GM18873 (cell line): ENCODE results near the gene IL3RA.
"Not testable (repeated sequence)": the region's sequence is repeated elsewhere in the genome, so short reads cannot be mapped to it uniquely, and the experiment has no call there.

Source experiments
- ATAC-seq: cut with Tn5 transposase; IDR thresholded peaks from one replicate; pipeline ENCODE4 v1.9.1; 2021; ENCODE audit warnings: mild to moderate bottlenecking, moderate library complexity, moderate number of reproducible peaks; ENCODE audit not compliant: unreplicated experiment, low FRiP score

The IL3RA gene

GRCh38 chrX:1327651-1328304 lies 8.8 kb upstream of the IL3RA start:
- ATAC-seq: no peak

DNA sequence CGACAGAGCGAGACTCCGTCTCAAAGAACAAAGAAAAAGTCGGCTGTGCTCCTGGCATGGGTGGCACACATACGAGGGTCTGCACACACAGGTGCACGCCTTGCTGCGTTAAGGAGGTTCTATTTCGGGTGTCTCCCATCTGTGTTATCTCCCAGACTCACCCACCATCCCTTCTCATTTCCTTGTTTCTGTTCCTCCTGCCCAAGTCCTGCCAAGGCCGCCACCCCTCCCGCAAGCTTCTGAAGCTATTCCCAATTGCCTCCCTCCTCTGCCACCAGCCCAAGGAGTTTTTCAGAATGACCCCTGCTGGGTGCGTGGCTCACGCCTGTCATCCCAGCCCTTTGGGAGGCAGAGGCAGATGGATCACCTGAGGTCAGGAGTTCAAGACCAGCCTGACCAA lies 6.0 kb upstream of the IL3RA start:
- no peak for ATAC-seq

GRCh38 chrX:1332433-1332832 lies 4.2 kb upstream of the IL3RA start:
- ATAC-seq: not testable (repeated sequence)

GRCh38 chrX:1334854-1335253 lies 1.7 kb upstream of the IL3RA start:
- no peak for ATAC-seq

GRCh38 chrX:1336948-1337779 lies 579 bp downstream of the IL3RA start:
- ATAC-seq: no peak

- no peak for ATAC-seq
Observed at GRCh38 chrX:1341545-1342184, 5.1 kb downstream of the IL3RA start.

- ATAC-seq: not testable (repeated sequence)
Observed at GRCh38 chrX:1349606-1350005, 13.0 kb downstream of the IL3RA start.

DNA sequence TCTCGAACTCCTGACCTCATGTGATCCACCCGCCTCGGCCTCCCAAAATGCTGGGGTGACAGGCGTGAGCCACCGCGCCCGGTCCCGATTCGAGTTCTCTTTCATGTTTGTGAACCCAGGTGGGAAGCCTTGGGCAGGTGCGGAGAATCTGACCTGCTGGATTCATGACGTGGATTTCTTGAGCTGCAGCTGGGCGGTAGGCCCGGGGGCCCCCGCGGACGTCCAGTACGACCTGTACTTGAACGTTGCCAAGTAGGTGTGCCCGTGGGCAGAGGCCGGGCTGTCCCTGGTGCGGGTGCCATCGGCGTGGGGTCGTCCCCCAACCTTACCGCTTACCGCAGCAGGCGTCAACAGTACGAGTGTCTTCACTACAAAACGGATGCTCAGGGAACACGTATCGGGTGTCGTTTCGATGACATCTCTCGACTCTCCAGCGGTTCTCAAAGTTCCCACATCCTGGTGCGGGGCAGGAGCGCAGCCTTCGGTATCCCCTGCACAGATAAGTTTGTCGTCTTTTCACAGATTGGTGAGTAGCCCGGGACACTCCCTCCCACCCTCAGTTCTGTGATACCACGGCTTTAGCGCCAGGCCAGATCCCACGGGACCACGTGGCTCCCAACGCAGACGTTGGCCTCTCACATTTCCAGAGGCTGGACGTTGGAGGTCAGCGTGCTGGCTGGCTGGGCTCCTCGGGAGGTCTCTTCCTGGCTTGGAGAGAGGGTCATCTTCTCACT lies 15.6 kb downstream of the IL3RA start:
- no peak for ATAC-seq

GRCh38 chrX:1354036-1355019 lies 17.7 kb downstream of the IL3RA start:
- no peak for ATAC-seq

DNA sequence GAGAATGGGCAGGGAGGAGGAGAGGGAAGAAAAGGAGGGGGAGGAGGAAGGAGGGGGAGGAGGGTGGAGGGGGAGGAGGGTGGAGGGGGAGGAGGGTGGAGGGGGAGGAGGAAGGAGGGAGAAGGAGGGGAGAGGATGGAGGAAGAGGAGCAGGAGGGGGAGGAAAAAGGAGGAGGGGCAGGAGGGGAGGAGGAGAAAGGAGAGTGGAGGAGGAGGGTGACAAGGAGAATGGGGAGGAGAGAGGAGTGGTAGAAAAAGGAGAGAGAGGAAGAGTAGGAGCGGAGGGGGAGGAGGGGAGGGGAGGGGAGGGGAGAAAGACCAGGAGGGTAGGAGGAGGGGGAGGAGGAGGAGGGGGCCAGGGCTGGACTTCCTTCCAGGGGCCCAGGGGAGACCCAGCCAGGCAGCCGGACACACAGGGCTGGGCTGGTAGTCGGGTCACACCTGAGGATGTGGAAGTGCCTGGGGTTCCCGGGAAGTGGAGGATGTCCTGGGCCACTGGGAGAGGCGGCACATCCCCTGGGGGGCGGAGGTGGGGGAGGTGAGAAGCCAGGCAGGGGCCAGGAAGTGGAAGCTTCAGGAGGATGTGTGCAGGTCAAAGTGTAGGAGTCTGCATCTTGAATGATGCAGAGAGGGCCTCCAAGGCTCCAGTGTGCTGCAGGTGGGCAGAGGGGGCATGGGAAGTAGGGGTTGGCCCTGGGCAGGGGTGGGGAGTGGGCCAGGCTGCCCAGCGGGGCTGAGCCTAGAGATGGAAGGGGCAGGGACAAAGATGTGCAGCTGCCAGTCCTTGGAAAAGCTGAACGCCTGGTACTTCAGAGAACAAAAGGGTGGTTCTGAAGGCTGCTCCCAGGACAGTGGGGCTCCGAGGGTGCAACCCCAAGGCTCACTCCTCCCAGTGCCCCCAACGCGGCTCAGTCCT lies 18.8 kb downstream of the IL3RA start:
- ATAC-seq: no peak

DNA sequence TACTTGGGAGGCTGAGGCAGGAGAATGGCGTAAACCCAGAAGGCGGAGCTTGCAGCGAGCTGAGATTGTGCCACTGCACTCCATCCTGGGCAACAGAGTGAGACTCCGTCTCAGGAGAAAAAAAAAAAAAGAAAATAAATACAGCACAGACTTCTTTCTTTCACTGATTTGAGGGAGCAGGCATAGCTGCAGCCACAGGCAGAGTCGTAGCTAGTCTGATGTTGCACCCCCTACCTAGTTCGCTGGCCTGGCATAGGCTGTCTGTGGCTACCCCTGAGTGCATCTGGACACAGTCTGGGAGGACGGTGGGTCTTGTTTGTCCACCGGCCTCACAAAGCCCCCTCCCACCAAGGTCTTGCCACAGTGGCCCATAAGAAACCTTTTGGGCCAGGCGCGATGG lies 21.4 kb downstream of the IL3RA start:
- ATAC-seq: no peak

- no peak for ATAC-seq
Observed at GRCh38 chrX:1358793-1359476, 22.4 kb downstream of the IL3RA start.

DNA sequence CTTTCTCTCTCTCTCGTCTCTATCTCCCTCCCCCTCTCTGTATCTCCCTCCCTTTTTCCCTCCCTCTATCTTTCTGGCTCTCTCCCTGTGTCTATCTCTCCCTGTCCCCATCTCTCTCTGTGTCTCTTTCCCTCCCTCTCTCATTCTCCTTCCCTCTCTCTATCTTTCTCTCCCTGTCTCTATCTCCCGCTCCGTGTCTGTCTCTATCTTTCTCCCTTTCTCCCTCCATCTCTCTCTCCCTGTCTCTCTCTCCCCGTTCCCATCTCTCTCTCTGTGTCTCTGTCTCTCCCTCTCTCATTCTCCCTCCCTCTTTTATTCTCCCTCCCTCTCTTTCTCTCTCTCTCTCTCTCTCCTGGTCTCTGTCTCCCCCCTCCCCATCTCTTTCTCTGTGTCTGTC lies 22.9 kb downstream of the IL3RA start:
- ATAC-seq: no peak

- ATAC-seq: no peak
Observed at GRCh38 chrX:1360171-1360570, 23.6 kb downstream of the IL3RA start.

DNA sequence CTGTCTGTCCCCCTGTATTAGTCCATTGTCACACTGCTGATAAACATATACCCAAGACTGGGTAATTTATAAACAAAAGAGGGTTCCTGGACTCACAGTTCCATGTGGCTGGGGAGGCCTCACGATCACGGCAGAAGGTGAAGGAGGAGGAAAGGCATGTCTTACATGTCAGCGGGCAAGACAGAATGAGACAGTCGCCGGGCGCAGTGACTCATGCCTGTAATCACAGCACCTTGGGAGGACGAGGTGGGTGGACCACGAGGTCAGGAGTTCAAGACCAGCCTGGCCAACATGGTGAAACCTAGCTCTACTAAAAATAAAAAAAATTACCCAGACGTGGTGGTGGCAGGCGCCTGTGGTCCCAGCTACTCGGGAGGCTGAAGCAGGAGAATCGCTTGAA lies 24.7 kb downstream of the IL3RA start:
- ATAC-seq: no peak

GRCh38 chrX:1361910-1362309 lies 25.3 kb downstream of the IL3RA start:
- no peak for ATAC-seq

DNA sequence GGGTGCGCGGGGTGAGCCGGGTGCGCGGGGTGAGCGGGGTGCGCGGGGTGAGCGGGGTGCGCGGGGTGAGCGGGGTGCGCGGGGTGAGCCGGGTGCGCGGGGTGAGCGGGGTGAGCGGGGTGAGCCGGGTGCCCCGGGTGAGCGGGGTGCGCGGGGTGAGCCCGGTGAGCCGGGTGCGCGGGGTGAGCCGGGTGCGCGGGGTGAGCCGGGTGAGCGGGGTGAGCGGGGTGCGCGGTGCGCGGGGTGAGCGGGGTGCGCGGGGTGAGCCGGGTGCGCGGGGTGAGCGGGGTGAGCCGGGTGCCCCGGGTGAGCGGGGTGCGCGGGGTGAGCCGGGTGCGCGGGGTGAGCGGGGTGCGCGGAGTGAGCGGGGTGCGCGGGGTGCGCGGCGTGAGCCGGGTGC lies 29.8 kb downstream of the IL3RA start:
- not testable (repeated sequence) for ATAC-seq

- ATAC-seq: no peak
Observed at GRCh38 chrX:1368385-1368698, 31.8 kb downstream of the IL3RA start.
